Brain microvascular endothelial cell (primary cell): ENCODE results near the gene VCX2.
"Not testable (repeated sequence)": the region's sequence is repeated elsewhere in the genome, so short reads cannot be mapped to it uniquely, and the experiment has no call there.

Experiments
- DNase-seq: peaks from one replicate; pipeline ENCODE4 v3.0.0-alpha.2; 2020
- H3K27ac ChIP-seq: fragments of 250-450 bp; sonication (Bioruptor Pico); 2 replicates; pipeline ENCODE4 v1.5.1; 2020; ENCODE audit warnings: mild to moderate bottlenecking, moderate library complexity
- H3K27me3 ChIP-seq: fragments of 250-450 bp; sonication (Bioruptor Pico); replicated peaks from 2 replicates; pipeline ENCODE4 v1.5.1; 2020; ENCODE audit warnings: mild to moderate bottlenecking
- H3K36me3 ChIP-seq: fragments of 250-450 bp; sonication (Bioruptor Pico); replicated peaks from 2 replicates; pipeline ENCODE4 v1.5.1; 2020; ENCODE audit warnings: mild to moderate bottlenecking
- H3K4me3 ChIP-seq: 2 replicates; pipeline ENCODE4 v1.5.1; 2011; ENCODE audit warnings: low read depth, mild to moderate bottlenecking, control low read depth, low read length, moderate library complexity
- in situ Hi-C: cut with HindIII; loops from 2 replicates; pipeline ENCODE4 v1.10.0; 2017; ENCODE audit warnings: low sequenced_read_pairs, low pct_ligation_motif_present
- TF ChIP-seq, protein P1 (sequence below): IDR thresholded peaks from 2 replicates; pipeline ENCODE4 v1.5.1; 2011; ENCODE audit warnings: low read depth, mild to moderate bottlenecking, moderate library complexity, low read length, control low read depth, inconsistent platforms; ENCODE audit errors: missing control alignments

VCX2 gene

DNA sequence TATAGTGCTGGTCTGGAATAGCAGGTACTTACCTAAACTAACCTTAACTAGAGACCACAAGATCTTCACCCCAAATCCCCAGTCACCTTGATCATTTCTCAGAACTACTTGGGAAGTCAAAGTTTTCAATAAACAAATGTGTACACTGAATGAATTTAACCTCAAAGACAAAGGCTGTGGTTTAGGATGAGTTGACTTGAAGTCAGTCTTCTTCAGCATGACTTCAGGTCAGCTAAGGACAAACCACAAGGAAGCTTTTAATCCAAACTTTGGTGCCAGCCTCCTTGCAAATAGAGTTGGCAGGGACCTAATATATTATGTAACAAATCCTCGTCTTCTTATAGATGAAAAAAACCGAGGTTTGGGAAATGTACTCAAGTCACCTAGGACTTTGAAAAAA, 21.2 kb upstream of the VCX2 start:
- no peak for DNase-seq
- Histone ChIP-seq H3K36me3 (no peaks in the 10 kb centered on the region), H3K4me3 (no peak overlapping the region), H3K27ac (no peak overlapping the region), H3K27me3 (no peaks in the 10 kb centered on the region)
- in situ Hi-C loops, result no loop called here
- TF ChIP-seq, protein P1, sequence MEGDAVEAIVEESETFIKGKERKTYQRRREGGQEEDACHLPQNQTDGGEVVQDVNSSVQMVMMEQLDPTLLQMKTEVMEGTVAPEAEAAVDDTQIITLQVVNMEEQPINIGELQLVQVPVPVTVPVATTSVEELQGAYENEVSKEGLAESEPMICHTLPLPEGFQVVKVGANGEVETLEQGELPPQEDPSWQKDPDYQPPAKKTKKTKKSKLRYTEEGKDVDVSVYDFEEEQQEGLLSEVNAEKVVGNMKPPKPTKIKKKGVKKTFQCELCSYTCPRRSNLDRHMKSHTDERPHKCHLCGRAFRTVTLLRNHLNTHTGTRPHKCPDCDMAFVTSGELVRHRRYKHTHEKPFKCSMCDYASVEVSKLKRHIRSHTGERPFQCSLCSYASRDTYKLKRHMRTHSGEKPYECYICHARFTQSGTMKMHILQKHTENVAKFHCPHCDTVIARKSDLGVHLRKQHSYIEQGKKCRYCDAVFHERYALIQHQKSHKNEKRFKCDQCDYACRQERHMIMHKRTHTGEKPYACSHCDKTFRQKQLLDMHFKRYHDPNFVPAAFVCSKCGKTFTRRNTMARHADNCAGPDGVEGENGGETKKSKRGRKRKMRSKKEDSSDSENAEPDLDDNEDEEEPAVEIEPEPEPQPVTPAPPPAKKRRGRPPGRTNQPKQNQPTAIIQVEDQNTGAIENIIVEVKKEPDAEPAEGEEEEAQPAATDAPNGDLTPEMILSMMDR, result no peak

DNA sequence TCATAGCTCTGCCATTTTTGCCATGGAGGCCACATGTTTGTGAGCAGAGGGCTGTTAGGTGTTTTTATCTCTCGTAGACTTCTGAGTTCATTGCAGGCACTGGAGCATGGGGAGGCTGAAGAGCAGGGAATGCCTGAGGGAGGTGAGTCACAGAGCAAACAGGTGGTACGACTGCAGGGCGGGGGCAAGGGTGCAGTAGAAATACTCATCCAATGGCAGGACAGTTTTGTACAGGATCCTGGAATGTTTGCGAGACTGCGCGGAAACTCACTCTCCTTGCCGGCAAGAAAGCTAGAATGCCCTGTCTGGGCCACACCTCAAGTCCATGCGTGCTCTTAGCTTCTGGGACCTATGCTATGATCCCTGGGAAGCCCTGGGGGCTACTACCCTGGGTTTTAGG, 20.0 kb upstream of the VCX2 start:
- TF ChIP-seq, protein P1, result no peak
- H3K27ac ChIP-seq, result no peak overlapping the region
- no peaks in the 10 kb centered on the region for H3K36me3 ChIP-seq
- no peak overlapping the region for H3K4me3 ChIP-seq
- no peak for DNase-seq
- no peaks in the 10 kb centered on the region for H3K27me3 ChIP-seq
- in situ Hi-C loops, result no loop called here

DNA sequence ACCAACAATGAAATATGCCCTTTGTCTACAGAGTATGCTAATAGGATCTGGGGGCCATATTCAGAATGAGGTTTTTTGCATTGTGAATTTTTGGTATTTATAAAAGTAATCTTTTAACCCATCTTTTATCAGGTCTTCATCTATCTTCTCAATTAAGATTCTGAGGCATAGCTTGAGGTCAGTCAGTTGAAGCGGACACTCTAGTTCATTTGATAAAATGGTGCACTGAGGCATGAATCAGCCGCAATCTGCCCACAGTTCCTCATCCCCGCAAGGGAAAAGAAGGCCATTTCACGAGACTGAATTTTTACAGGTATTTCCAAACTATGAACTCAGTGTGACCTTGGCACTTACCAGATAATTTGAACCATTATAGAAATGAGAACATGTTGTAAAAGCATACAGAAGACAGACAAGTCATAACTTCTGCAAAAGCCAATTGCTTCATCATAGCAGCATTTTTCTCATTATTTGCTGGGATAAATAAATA, 19.3 kb upstream of the VCX2 start:
- DNase-seq, result no peak
- in situ Hi-C loops, result no loop called here
- no peaks in the 10 kb centered on the region for H3K27me3 ChIP-seq
- TF ChIP-seq, protein P1, result no peak
- no peaks in the 10 kb centered on the region for H3K36me3 ChIP-seq
- no peak overlapping the region for H3K4me3 ChIP-seq
- no peak overlapping the region for H3K27ac ChIP-seq

DNA sequence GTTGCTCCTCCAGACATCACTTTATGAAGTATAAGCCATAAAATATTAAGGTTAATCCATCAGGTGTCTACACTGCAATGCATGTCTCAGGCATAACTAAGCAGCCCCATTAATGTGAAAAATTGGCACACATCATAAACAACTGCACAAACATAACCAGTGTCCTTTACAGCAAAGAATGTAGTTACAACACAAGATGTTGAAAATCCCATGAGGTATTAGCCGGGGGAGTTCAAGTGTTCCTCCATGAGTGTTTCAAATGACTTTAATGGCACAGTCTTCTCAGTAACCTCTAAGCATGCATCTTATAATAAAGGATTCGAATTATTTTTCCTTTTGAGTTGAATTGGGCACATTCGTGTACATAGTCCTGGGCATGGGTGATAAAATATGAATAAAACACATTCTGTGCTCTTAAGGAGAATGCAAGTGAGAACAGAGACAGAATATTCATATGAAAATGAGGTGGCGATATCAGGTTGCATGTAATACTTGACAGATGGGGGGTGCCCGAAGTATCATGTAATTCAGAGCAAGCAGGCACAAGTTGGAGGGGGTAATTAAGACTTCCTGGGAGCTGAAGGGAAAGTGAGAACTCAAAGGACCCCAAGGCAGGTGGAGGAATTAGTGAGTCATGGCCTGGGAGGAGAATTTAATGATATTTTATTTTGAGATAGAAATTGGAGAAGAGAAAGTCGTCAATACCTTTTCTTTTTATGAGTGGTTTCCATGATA, 18.2 kb upstream of the VCX2 start:
- H3K4me3 ChIP-seq, result no peak overlapping the region
- H3K27me3 ChIP-seq, result no peaks in the 10 kb centered on the region
- in situ Hi-C loops, result no loop called here
- DNase-seq, result no peak
- H3K36me3 ChIP-seq, result no peaks in the 10 kb centered on the region
- no peak overlapping the region for H3K27ac ChIP-seq
- TF ChIP-seq, protein P1, result no peak

DNA sequence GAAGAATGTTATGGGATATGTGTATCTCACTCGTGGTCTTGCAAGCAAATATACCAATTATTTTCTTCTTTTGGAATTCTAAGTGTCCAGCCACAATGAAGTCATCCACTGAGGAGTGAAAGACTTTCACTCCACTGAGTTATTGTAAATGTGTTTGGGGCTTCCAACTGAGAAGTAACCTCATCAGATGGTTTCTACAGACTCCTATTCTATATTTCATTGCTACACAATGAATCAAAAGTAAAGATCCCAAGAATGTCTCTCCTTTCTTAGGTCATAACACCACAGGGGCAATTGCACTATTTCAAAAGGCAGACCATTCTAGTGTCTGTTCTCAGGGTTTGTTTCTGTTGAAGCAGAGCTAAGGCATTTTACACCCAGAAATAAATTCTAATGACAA, 12.3 kb upstream of the VCX2 start:
- Histone ChIP-seq H3K27me3 (no peaks in the 10 kb centered on the region), H3K27ac (no peak overlapping the region), H3K36me3 (no peaks in the 10 kb centered on the region), H3K4me3 (no peak overlapping the region)
- in situ Hi-C loops, result no loop called here
- DNase-seq, result no peak
- TF ChIP-seq, protein P1, result no peak

DNA sequence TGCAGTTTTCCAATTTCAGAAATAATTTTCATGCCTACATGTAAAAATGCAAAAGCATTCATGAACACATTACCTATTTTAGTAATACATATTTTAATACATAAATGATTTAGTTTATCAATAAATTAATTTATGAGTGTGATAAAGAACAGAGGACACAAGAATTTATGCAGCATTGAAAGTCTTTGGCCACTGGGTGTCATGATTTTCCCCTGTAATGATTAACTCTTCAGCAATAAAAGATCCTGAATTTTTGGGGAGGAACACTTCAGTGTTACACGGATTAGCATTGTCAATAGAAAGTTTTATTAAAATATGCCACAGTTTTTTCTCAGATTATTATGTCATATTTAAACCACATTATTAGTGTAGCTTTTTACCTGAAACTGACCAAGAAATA, 8.6 kb upstream of the VCX2 start:
- TF ChIP-seq, protein P1, result peak; percentile 14
- in situ Hi-C loops, result no loop called here
- no peak for DNase-seq
- Histone ChIP-seq H3K27me3 (no peaks in the 10 kb centered on the region), H3K27ac (no peak overlapping the region), H3K36me3 (no peaks in the 10 kb centered on the region), H3K4me3 (no peak overlapping the region)

DNA sequence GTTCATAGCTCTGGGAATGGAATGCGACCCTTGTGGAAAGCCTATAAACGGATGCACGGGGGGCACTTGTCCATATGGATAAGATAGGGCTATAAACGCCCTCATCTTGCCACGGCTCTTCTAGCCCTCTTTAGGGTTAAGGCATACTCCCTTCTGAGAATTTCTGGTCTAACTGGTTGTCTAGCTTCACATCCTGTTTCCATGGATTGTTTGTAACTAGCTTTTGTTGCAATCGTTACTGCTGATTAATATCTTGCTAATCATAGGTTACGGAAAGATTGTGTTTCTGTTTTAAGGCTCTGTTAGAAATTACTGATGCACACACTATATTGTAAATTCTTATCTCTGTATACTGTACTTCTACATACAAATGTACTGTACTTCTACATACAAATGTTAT, 17.1 kb downstream of the VCX2 start:
- H3K27ac ChIP-seq, H3K36me3 ChIP-seq, in situ Hi-C loops, DNase-seq, H3K4me3 ChIP-seq, H3K27me3 ChIP-seq: not testable (repeated sequence)
